Trophoblast cell (in vitro differentiated cells and primary cell): ENCODE data around the gene GIN1.
"Not testable (repeated sequence)": the region's sequence is repeated elsewhere in the genome, so short reads cannot be mapped to it uniquely, and the experiment has no call there.

Source experiments
- DNase-seq, 2 donors: peaks; one replicate each; pipeline ENCODE4 v3.0.0-alpha.2; 2016
- H2AFZ ChIP-seq: 2 replicates; pipeline ENCODE4 v1.6.1; 2013; ENCODE audit warnings: low read length, moderate library complexity, mild to moderate bottlenecking; ENCODE audit not compliant: insufficient read depth, poor library complexity
- H2AK5ac ChIP-seq: 2 replicates; pipeline ENCODE4 v1.6.1; 2013; ENCODE audit warnings: mild to moderate bottlenecking, low read length
- H2BK120ac ChIP-seq: 2 replicates; pipeline ENCODE4 v1.6.1; 2013; ENCODE audit warnings: low read length, mild to moderate bottlenecking, moderate library complexity; ENCODE audit not compliant: insufficient read depth, poor library complexity
- H2BK12ac ChIP-seq: 2 replicates; pipeline ENCODE4 v1.6.1; 2013; ENCODE audit warnings: mild to moderate bottlenecking, low read length, moderate library complexity
- H2BK5ac ChIP-seq: 2 replicates; pipeline ENCODE4 v1.6.1; 2013; ENCODE audit warnings: low read length, low read depth, moderate library complexity, mild to moderate bottlenecking; ENCODE audit not compliant: poor library complexity
- H3K14ac ChIP-seq: 2 replicates; pipeline ENCODE4 v1.6.1; 2013; ENCODE audit warnings: mild to moderate bottlenecking, low read length
- H3K18ac ChIP-seq: 2 replicates; pipeline ENCODE4 v1.6.1; 2013; ENCODE audit warnings: mild to moderate bottlenecking, low read length
- H3K23ac ChIP-seq: 2 replicates; pipeline ENCODE4 v1.6.1; 2013; ENCODE audit warnings: low read length
- H3K27ac ChIP-seq: 2 replicates; pipeline ENCODE4 v1.5.1; 2013; ENCODE audit warnings: low read depth, mild to moderate bottlenecking, inconsistent platforms, low read length, moderate library complexity
- H3K27me3 ChIP-seq: 2 replicates; pipeline ENCODE4 v1.6.1; 2013; ENCODE audit warnings: inconsistent platforms, mild to moderate bottlenecking, low read length, moderate library complexity; ENCODE audit not compliant: insufficient read depth
- H3K36me3 ChIP-seq, 2 experiments: 1 replicate in 1 of 2; 2 replicates in 1 of 2; pipeline ENCODE4 v1.6.1; 2013; ENCODE audit warnings: low read length in 2 of 2, mild to moderate bottlenecking in 2 of 2, moderate library complexity in 1 of 2; ENCODE audit not compliant: insufficient read depth in 2 of 2, control insufficient read depth in 1 of 2
- H3K4ac ChIP-seq: 2 replicates; pipeline ENCODE4 v1.6.1; 2013; ENCODE audit warnings: low read depth, mild to moderate bottlenecking, low read length, moderate library complexity
- H3K4me1 ChIP-seq, 2 experiments: 1 replicate in 1 of 2; 2 replicates in 1 of 2; pipeline ENCODE4 v1.6.1; 2013; ENCODE audit warnings: low read length in 2 of 2, mild to moderate bottlenecking in 2 of 2, moderate library complexity in 1 of 2; ENCODE audit not compliant: insufficient read depth in 2 of 2, control insufficient read depth in 1 of 2
- H3K4me2 ChIP-seq: 2 replicates; pipeline ENCODE4 v1.6.1; 2013; ENCODE audit warnings: inconsistent platforms, mild to moderate bottlenecking, low read length, moderate library complexity
- H3K4me3 ChIP-seq: 2 replicates; pipeline ENCODE4 v1.5.1; 2013; ENCODE audit warnings: mild to moderate bottlenecking, low read depth, low read length, inconsistent platforms
- H3K79me1 ChIP-seq: one replicate; pipeline ENCODE4 v1.6.1; 2013; ENCODE audit warnings: low read length
- H3K79me2 ChIP-seq: 2 replicates; pipeline ENCODE4 v1.6.1; 2013; ENCODE audit warnings: low read length, mild to moderate bottlenecking; ENCODE audit not compliant: control insufficient read depth, insufficient read depth, poor library complexity
- H3K9ac ChIP-seq: 2 replicates; pipeline ENCODE4 v1.6.1; 2013; ENCODE audit warnings: mild to moderate bottlenecking, low read length
- H3K9me3 ChIP-seq: 2 replicates; pipeline ENCODE4 v1.6.1; 2013; ENCODE audit warnings: low read depth, mild to moderate bottlenecking, control low read depth, inconsistent platforms, low read length; ENCODE audit not compliant: insufficient read depth
- H4K12ac ChIP-seq: 2 replicates; pipeline ENCODE4 v1.6.1; 2013; ENCODE audit warnings: low read depth, mild to moderate bottlenecking, low read length, moderate library complexity
- H4K8ac ChIP-seq: 2 replicates; pipeline ENCODE4 v1.6.1; 2013; ENCODE audit warnings: low read depth, mild to moderate bottlenecking, low read length, moderate library complexity
- H4K91ac ChIP-seq: one replicate; pipeline ENCODE4 v1.6.1; 2013; ENCODE audit warnings: low read depth, mild to moderate bottlenecking, low read length, moderate library complexity
- WGBS: extraction: QIAGEN DNeasy Blood & Tissue Kit; methylation state at CpG from one replicate; pipeline ENCODE4 v1.1.7; 2013; ENCODE audit warnings: missing lambda C conversion rate; ENCODE audit not compliant: insufficient read length, insufficient coverage; ENCODE audit errors: extremely low coverage; 5-methylcytosine and 5-hydroxymethylcytosine counted together

The GIN1 gene

DNA sequence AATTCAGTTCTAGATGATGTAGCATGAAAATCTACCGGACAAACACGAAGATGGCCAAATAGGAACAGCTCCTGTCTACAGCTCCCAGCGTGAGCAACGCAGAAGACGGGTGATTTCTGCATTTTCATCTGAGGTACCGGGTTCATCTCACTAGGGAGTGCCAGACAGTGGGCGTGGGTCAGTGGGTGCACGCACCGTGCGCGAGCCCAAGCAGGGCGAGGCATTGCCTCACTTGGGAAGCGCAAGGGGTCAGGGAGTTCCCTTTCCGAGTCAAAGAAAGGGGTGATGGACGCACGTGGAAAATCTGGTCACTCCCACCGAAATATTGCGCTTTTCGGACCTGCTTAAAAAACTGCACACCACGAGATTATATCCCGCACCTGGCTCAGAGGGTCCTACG lies 73.2 kb downstream of the GIN1 start:
- no CpG with 5 or more reads among the region's 22 CpGs for WGBS
- H3K4me2 ChIP-seq, H3K4me1 ChIP-seq: not testable (repeated sequence)

DNA sequence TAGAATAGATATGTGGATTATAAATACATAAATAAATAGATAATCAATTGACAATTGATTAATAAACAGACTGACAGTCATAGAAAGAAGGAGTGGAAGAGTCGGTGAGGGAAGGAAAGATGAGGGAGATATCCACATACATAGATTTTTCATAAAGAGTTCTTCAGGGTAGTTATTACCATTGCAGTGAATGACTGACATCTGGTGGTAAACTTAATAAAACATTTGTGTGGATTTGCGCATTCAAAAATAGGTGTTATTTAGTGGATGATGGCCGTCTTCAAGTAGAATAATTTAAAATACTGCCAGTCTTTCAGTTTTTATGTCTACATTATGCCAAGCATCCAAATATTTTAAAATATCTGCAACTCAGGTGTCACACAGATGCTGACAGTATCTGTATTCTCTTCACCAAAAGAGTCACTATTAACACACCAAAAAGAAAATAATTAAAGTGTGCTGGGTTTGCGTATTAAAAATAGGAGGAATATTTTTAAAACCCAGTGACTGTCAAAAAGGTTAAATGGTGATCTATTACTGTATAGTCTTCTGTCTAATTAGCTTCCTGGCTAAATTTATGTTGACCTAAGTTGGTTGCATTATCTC lies 78.8 kb downstream of the GIN1 start:
- no peaks in the 10 kb centered on the region for H3K9me3 ChIP-seq
- H2BK5ac ChIP-seq: no peak overlapping the region
- H3K23ac ChIP-seq: no peak overlapping the region
- no peak overlapping the region for H3K18ac ChIP-seq
- peak in 1 of 2 donors; percentile 64 for DNase-seq
- no peak overlapping the region for H3K14ac ChIP-seq
- H3K4ac ChIP-seq: no peak overlapping the region
- no peaks in the 10 kb centered on the region for H3K79me2 ChIP-seq
- no peak overlapping the region for H4K8ac ChIP-seq
- H3K79me1 ChIP-seq: no peaks in the 10 kb centered on the region
- no peak overlapping the region for H3K4me2 ChIP-seq
- no peak overlapping the region for H2AFZ ChIP-seq
- H2AK5ac ChIP-seq: no peak overlapping the region
- no peak overlapping the region for H2BK12ac ChIP-seq
- H4K91ac ChIP-seq: no peak overlapping the region
- H3K4me3 ChIP-seq: no peak overlapping the region
- H2BK120ac ChIP-seq: no peak overlapping the region
- H4K12ac ChIP-seq: no peak overlapping the region
- no peaks in the 10 kb centered on the region for H3K4me1 ChIP-seq
- no peak overlapping the region for H3K9ac ChIP-seq
- no peak overlapping the region for H3K27ac ChIP-seq
- H3K36me3 ChIP-seq: no peaks in the 10 kb centered on the region
- H3K27me3 ChIP-seq: no peaks in the 10 kb centered on the region
- no CpG with 5 or more reads among the region's 4 CpGs for WGBS

More for the DNA sequence above, 73.2 kb downstream of the GIN1 start:
- not testable (repeated sequence) for H3K27ac ChIP-seq, H2AFZ ChIP-seq, H3K9me3 ChIP-seq, H3K36me3 ChIP-seq, H3K9ac ChIP-seq, DNase-seq, H3K14ac ChIP-seq, H3K4me3 ChIP-seq, H3K18ac ChIP-seq, H4K8ac ChIP-seq, H3K23ac ChIP-seq, H3K4ac ChIP-seq, H3K27me3 ChIP-seq, H2BK120ac ChIP-seq, H3K79me1 ChIP-seq, H4K91ac ChIP-seq, H3K79me2 ChIP-seq, H2BK5ac ChIP-seq, H2AK5ac ChIP-seq, H4K12ac ChIP-seq, H2BK12ac ChIP-seq

DNA sequence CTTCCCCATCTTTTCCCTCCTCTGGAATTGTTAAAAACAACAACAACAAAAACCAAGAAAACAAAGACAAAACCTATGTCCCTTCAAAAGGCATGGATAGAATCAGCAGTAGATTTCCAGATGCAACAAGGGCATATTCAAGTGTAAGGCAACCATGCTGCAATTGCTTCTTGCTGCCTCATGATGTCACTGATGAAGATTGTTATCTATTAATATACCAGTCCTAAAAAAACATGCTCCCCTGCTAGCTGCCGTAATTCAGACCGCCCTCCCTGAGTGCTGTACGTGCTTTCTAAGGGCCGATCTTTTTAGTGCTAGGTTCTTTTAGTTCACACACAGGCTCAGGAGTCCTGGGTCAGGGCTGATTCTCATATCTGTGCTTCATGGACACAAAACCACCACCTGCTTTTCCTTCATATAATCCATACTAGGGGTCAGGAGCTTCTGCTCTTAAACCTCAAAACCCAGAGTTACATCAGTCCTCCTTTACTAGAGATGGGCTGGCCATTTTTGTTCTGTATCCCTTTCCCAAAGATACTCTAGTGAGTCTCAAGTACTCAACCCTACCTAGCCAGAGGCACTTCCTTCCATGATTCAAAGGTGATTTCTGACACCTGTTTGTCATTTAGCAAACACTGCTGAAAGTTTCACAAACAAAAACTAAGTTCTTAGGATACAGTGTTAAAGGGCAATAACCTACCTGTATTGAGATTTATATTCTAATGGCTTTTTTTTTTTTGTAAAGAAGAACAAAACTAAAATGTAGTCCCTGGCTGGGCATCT lies 82.1 kb downstream of the GIN1 start:
- H3K14ac ChIP-seq: no peak overlapping the region
- H3K4me1 ChIP-seq: no peaks in the 10 kb centered on the region
- H2AFZ ChIP-seq: no peak overlapping the region
- no CpG with 5 or more reads among the region's 4 CpGs for WGBS
- H3K18ac ChIP-seq: no peak overlapping the region
- H3K27me3 ChIP-seq: no peaks in the 10 kb centered on the region
- no peak overlapping the region for H2BK120ac ChIP-seq
- no peaks in the 10 kb centered on the region for H3K79me2 ChIP-seq
- no peak overlapping the region for H2AK5ac ChIP-seq
- H4K12ac ChIP-seq: no peak overlapping the region
- no peak for DNase-seq
- no peak overlapping the region for H3K4me2 ChIP-seq
- no peak overlapping the region for H3K9ac ChIP-seq
- H4K91ac ChIP-seq: no peak overlapping the region
- no peak overlapping the region for H3K23ac ChIP-seq
- H3K36me3 ChIP-seq: no peaks in the 10 kb centered on the region
- H2BK12ac ChIP-seq: no peak overlapping the region
- H4K8ac ChIP-seq: no peak overlapping the region
- no peak overlapping the region for H3K4me3 ChIP-seq
- no peaks in the 10 kb centered on the region for H3K79me1 ChIP-seq
- no peak overlapping the region for H3K27ac ChIP-seq
- H3K9me3 ChIP-seq: peaks cover 7% of the 10 kb centered on the region
- no peak overlapping the region for H3K4ac ChIP-seq
- H2BK5ac ChIP-seq: no peak overlapping the region

DNA sequence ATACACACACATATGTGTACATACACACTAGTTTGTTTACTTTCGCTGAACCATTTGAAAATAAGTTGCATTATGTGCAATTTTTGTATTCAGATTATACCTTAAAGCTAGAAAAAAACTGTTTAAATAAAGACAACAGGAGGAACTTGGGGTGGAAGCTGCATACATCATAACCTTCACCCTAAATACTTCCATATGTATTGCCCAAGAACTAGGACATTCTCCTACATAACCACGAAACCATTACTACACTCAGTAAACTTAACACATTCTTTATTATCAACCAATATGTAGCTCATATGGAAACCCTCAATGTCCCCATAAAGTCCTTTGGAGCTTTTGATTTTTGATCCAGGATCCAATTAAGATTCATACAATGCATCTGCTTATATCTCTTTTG lies 83.3 kb downstream of the GIN1 start:
- Histone ChIP-seq H3K9me3 (peaks cover 10% of the 10 kb centered on the region), H4K91ac (no peak overlapping the region), H3K18ac (no peak overlapping the region), H3K23ac (no peak overlapping the region), H3K14ac (no peak overlapping the region), H3K4me3 (no peak overlapping the region), H3K79me1 (no peaks in the 10 kb centered on the region), H3K27ac (no peak overlapping the region), H2AK5ac (no peak overlapping the region), H4K12ac (no peak overlapping the region), H2BK5ac (no peak overlapping the region), H3K4ac (no peak overlapping the region), H4K8ac (no peak overlapping the region), H2AFZ (no peak overlapping the region), H3K4me2 (no peak overlapping the region), H3K9ac (no peak overlapping the region), H3K36me3 (peaks cover 2 to 3% of the 10 kb centered on the region in 2 experiments), H2BK120ac (no peak overlapping the region), H3K79me2 (no peaks in the 10 kb centered on the region), H3K4me1 (no peaks in the 10 kb centered on the region), H2BK12ac (no peak overlapping the region), H3K27me3 (no peaks in the 10 kb centered on the region)
- no CpG with 5 or more reads among the region's 2 CpGs for WGBS
- DNase-seq: no peak
